ENCODE measurements around the gene FAM204A. TPM values are rescaled to one million over a fixed set of nuclear protein-coding genes. Genes with fewer than 3 reads are reported as not detected.

Gene FAM204A
- 26.1 TPM for polyA plus RNA-seq (2012; ENCODE audit: insufficient read depth, insufficient read length, low read depth)

GRCh38 chr10:118341791-118342637, at the start of gene FAM204A:
Gene FAM204A, minus strand, starts transcription at chr10:118342324. Its CDS starts 5,909 bp downstream, at chr10:118336415.
- Histone ChIP-seq H3K27me3 (peaks cover 8% of the 10 kb centered on the region; the same call in 1 of the 2 replicates), H3K9me3 (no peaks in the 10 kb centered on the region), H3K4me3 (ENCODE audit: low read depth, low read length) (peak within 1 kb of the TSS; percentile 95), H3K36me3 (no peaks in the 10 kb centered on the region), H3K4me1 (no peaks in the 10 kb centered on the region)
- no peak for TF ChIP-seq CTCF (IDR thresholded peaks at IDR 0.05; ENCODE audit: low read depth, low read length)
- DNase-seq: peak; percentile 90

DNA sequence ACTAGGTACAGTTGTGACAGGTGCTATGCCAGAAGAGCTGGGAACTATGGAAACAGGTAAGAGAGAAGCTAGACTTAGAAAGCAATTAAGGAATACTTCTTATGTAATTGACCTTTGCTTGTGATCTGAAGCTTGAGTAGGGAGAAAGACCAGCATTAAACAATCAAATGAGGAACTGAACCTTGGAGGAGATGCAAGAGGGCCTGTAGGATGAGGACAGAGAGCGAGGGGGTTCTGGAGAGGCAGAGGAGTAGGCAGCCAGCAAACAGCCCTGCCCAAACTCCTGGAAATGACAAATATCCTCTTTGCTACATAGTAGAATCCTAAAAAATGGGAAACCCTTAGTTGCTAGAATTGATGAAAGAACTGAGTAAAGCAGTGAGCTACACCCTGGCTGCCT, 41.6 kb upstream of the FAM204A start:
- no peaks in the 10 kb centered on the region for H3K9me3 ChIP-seq
- peaks cover 22% of the 10 kb centered on the region for H3K27me3 ChIP-seq
- no peaks in the 10 kb centered on the region for H3K36me3 ChIP-seq
- no peaks in the 10 kb centered on the region for H3K4me1 ChIP-seq
- DNase-seq: no peak
- H3K4me3 ChIP-seq (ENCODE audit: low read depth, low read length): no peak overlapping the region
- no peak for TF ChIP-seq CTCF (IDR thresholded peaks at IDR 0.05; ENCODE audit: low read depth, low read length)

- peaks cover 22% of the 10 kb centered on the region for H3K27me3 ChIP-seq
- no peak for TF ChIP-seq CTCF (IDR thresholded peaks at IDR 0.05; ENCODE audit: low read depth, low read length)
- DNase-seq: no peak
- no peaks in the 10 kb centered on the region for H3K4me1 ChIP-seq
- H3K4me3 ChIP-seq (ENCODE audit: low read depth, low read length): no peak overlapping the region
- no peaks in the 10 kb centered on the region for H3K9me3 ChIP-seq
- no peaks in the 10 kb centered on the region for H3K36me3 ChIP-seq
These were observed 41.1 kb upstream of the FAM204A start for GRCh38 chr10:118383063-118383689.

- no peaks in the 10 kb centered on the region for H3K36me3 ChIP-seq
- H3K27me3 ChIP-seq: peaks cover 24% of the 10 kb centered on the region
- no peak for TF ChIP-seq CTCF (IDR thresholded peaks at IDR 0.05; ENCODE audit: low read depth, low read length)
- no peak overlapping the region for H3K4me3 ChIP-seq (ENCODE audit: low read depth, low read length)
- H3K4me1 ChIP-seq: no peaks in the 10 kb centered on the region
- DNase-seq: no peak
- H3K9me3 ChIP-seq: no peaks in the 10 kb centered on the region
These were observed 32.3 kb upstream of the FAM204A start for GRCh38 chr10:118374404-118374803.

DNA sequence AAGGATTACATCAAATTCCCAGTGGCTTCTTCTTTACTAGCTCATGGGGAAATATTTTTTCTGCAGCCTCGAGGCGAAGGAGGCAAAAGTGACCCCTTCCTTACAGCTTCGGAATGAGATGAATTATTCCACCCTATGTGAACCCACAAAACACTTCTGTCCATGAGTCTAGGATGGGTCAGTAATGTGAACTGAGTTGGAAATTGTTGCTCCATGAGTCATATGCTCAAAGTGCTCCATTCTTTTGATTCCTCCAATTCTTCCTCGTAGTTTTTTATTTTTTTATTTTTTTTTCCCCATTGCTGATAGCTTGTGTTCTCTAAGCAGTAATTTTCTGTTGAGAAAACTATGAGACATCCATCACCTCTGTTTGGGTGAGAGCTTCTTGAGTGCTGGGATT, 31.7 kb upstream of the FAM204A start:
- H3K36me3 ChIP-seq: no peaks in the 10 kb centered on the region
- DNase-seq: no peak
- H3K4me3 ChIP-seq (ENCODE audit: low read depth, low read length): no peak overlapping the region
- H3K9me3 ChIP-seq: no peaks in the 10 kb centered on the region
- TF ChIP-seq CTCF (IDR thresholded peaks at IDR 0.05; ENCODE audit: low read depth, low read length): no peak
- H3K27me3 ChIP-seq: peaks cover 26% of the 10 kb centered on the region
- H3K4me1 ChIP-seq: no peaks in the 10 kb centered on the region

- no peak for DNase-seq
- no peaks in the 10 kb centered on the region for H3K36me3 ChIP-seq
- no peaks in the 10 kb centered on the region for H3K4me1 ChIP-seq
- no peak for TF ChIP-seq CTCF (IDR thresholded peaks at IDR 0.05; ENCODE audit: low read depth, low read length)
- no peak overlapping the region for H3K4me3 ChIP-seq (ENCODE audit: low read depth, low read length)
- H3K27me3 ChIP-seq: peaks cover 26% of the 10 kb centered on the region
- H3K9me3 ChIP-seq: no peaks in the 10 kb centered on the region
These were observed 28.4 kb upstream of the FAM204A start for GRCh38 chr10:118370499-118370898.

Data from BE2C (cell line).